ENCODE measurements around the gene PBX1. TPM values are rescaled to one million over a fixed set of nuclear protein-coding genes. Genes with fewer than 3 reads are reported as not detected.

The PBX1 gene
- total RNA-seq, 1 experiment from 2014 or later = 1.9 TPM

- in situ Hi-C loops (cut with HindIII; ENCODE audit: low pct_unique_long_range_greater_than_20kb, low sequenced_read_pairs) = no loop called here
- DNase-seq (ENCODE audit: low read depth, low spot score) = no peak
Observed at GRCh38 chr1:164861632-164862031, 302.6 kb downstream of the PBX1 start.

- in situ Hi-C loops (cut with HindIII; ENCODE audit: low pct_unique_long_range_greater_than_20kb, low sequenced_read_pairs) = no loop called here
- no peak for DNase-seq (ENCODE audit: low read depth, low spot score)
Observed at GRCh38 chr1:164863056-164863455, 304.1 kb downstream of the PBX1 start.

- in situ Hi-C loops (cut with HindIII; ENCODE audit: low pct_unique_long_range_greater_than_20kb, low sequenced_read_pairs) = no loop called here
- no peak for DNase-seq (ENCODE audit: low read depth, low spot score)
Observed at GRCh38 chr1:164864161-164864560, 305.2 kb downstream of the PBX1 start.

GRCh38 chr1:164865385-164865784, 306.4 kb downstream of the PBX1 start:
- in situ Hi-C loops (cut with HindIII; ENCODE audit: low pct_unique_long_range_greater_than_20kb, low sequenced_read_pairs) = no loop called here
- DNase-seq (ENCODE audit: low read depth, low spot score) = no peak

- in situ Hi-C loops (cut with HindIII; ENCODE audit: low pct_unique_long_range_greater_than_20kb, low sequenced_read_pairs) = no loop called here
- no peak for DNase-seq (ENCODE audit: low read depth, low spot score)
Observed at GRCh38 chr1:164867590-164867989, 308.6 kb downstream of the PBX1 start.

- in situ Hi-C loops (cut with HindIII; ENCODE audit: low pct_unique_long_range_greater_than_20kb, low sequenced_read_pairs) = no loop called here
- no peak for DNase-seq (ENCODE audit: low read depth, low spot score)
Observed at GRCh38 chr1:164868990-164869389, 310.0 kb downstream of the PBX1 start.

GRCh38 chr1:164875518-164875917, 316.5 kb downstream of the PBX1 start:
- in situ Hi-C loops (cut with HindIII; ENCODE audit: low pct_unique_long_range_greater_than_20kb, low sequenced_read_pairs) = no loop called here
- DNase-seq (ENCODE audit: low read depth, low spot score) = no peak

GRCh38 chr1:164876398-164877116, 317.6 kb downstream of the PBX1 start:
- DNase-seq (ENCODE audit: low read depth, low spot score) = no peak
- in situ Hi-C loops (cut with HindIII; ENCODE audit: low pct_unique_long_range_greater_than_20kb, low sequenced_read_pairs) = no loop called here

GRCh38 chr1:164880199-164880598, 321.2 kb downstream of the PBX1 start:
- DNase-seq (ENCODE audit: low read depth, low spot score) = no peak
- in situ Hi-C loops (cut with HindIII; ENCODE audit: low pct_unique_long_range_greater_than_20kb, low sequenced_read_pairs) = no loop called here

- in situ Hi-C loops (cut with HindIII; ENCODE audit: low pct_unique_long_range_greater_than_20kb, low sequenced_read_pairs) = no loop called here
- no peak for DNase-seq (ENCODE audit: low read depth, low spot score)
Observed at GRCh38 chr1:164880644-164881043, 321.7 kb downstream of the PBX1 start.

GRCh38 chr1:164885311-164885710, 326.3 kb downstream of the PBX1 start:
- in situ Hi-C loops (cut with HindIII; ENCODE audit: low pct_unique_long_range_greater_than_20kb, low sequenced_read_pairs) = no loop called here

GRCh38 chr1:164886101-164886500, 327.1 kb downstream of the PBX1 start:
- in situ Hi-C loops (cut with HindIII; ENCODE audit: low pct_unique_long_range_greater_than_20kb, low sequenced_read_pairs) = no loop called here
- DNase-seq (ENCODE audit: low read depth, low spot score) = no peak

More at GRCh38 chr1:164885311-164885710, 326.3 kb downstream of the PBX1 start:
- no peak for DNase-seq (ENCODE audit: low read depth, low spot score)

- in situ Hi-C loops (cut with HindIII; ENCODE audit: low pct_unique_long_range_greater_than_20kb, low sequenced_read_pairs) = no loop called here
- DNase-seq (ENCODE audit: low read depth, low spot score) = no peak
Observed at GRCh38 chr1:164891615-164892014, 332.6 kb downstream of the PBX1 start.

- in situ Hi-C loops (cut with HindIII; ENCODE audit: low pct_unique_long_range_greater_than_20kb, low sequenced_read_pairs) = no loop called here
- DNase-seq (ENCODE audit: low read depth, low spot score) = no peak
Observed at GRCh38 chr1:164895026-164895912, 336.3 kb downstream of the PBX1 start.

GRCh38 chr1:164901031-164901430, 342.0 kb downstream of the PBX1 start:
- DNase-seq (ENCODE audit: low read depth, low spot score) = no peak
- in situ Hi-C loops (cut with HindIII; ENCODE audit: low pct_unique_long_range_greater_than_20kb, low sequenced_read_pairs) = no loop called here

All from SK-MEL-5 (cell line).